GM19239 (cell line): ENCODE measurements around the gene CACNG4.

Experiments
- DNase-seq: peaks from one replicate; pipeline ENCODE4 v3.0.0; 2011; ENCODE audit warnings: low spot score; ENCODE audit not compliant: insufficient read length
- FAIRE-seq: peaks from 2 replicates; lab custom pipeline; 2011; peaks lifted over from hg19 to GRCh38; lab: Jason Lieb, UNC

The CACNG4 gene

GRCh38 chr17:66943484-66943883 lies 21.0 kb upstream of the CACNG4 start:
- FAIRE-seq (no peak), DNase-seq (no peak)

- FAIRE-seq (no peak), DNase-seq (no peak)
These were observed 20.0 kb upstream of the CACNG4 start for GRCh38 chr17:66944351-66945146.

- FAIRE-seq (no peak), DNase-seq (no peak)
These were observed 19.2 kb upstream of the CACNG4 start for GRCh38 chr17:66945147-66945835.

- FAIRE-seq (no peak), DNase-seq (no peak)
These were observed 18.3 kb upstream of the CACNG4 start for GRCh38 chr17:66946251-66946650.

- FAIRE-seq, result no peak
These were observed 17.2 kb upstream of the CACNG4 start for GRCh38 chr17:66947311-66947710.

GRCh38 chr17:66948061-66948750 lies 16.3 kb upstream of the CACNG4 start:
- FAIRE-seq, result no peak

More at GRCh38 chr17:66947311-66947710, 17.2 kb upstream of the CACNG4 start:
- no peak for DNase-seq

GRCh38 chr17:66949501-66949900 lies 15.0 kb upstream of the CACNG4 start:
- FAIRE-seq, result no peak
- no peak for DNase-seq

More at GRCh38 chr17:66948061-66948750, 16.3 kb upstream of the CACNG4 start:
- DNase-seq, result no peak

GRCh38 chr17:66950325-66950724 lies 14.2 kb upstream of the CACNG4 start:
- DNase-seq (no peak), FAIRE-seq (no peak)

GRCh38 chr17:66950886-66951604 lies 13.5 kb upstream of the CACNG4 start:
- no peak for FAIRE-seq

GRCh38 chr17:66951605-66951953 lies 12.9 kb upstream of the CACNG4 start:
- DNase-seq (no peak), FAIRE-seq (no peak)

More at GRCh38 chr17:66950886-66951604, 13.5 kb upstream of the CACNG4 start:
- DNase-seq, result no peak

- FAIRE-seq (no peak), DNase-seq (no peak)
These were observed 12.4 kb upstream of the CACNG4 start for GRCh38 chr17:66952031-66952524.

GRCh38 chr17:66952681-66953629 lies 11.6 kb upstream of the CACNG4 start:
- DNase-seq (no peak), FAIRE-seq (no peak)

- no peak for DNase-seq
- FAIRE-seq, result no peak
These were observed 10.9 kb upstream of the CACNG4 start for GRCh38 chr17:66953630-66954020.

- FAIRE-seq, result no peak
- DNase-seq, result no peak
These were observed 9.9 kb upstream of the CACNG4 start for GRCh38 chr17:66954632-66955031.

GRCh38 chr17:66955821-66956220 lies 8.7 kb upstream of the CACNG4 start:
- DNase-seq, result no peak

GRCh38 chr17:66956941-66957340 lies 7.6 kb upstream of the CACNG4 start:
- DNase-seq, result no peak
- FAIRE-seq, result no peak

More at GRCh38 chr17:66955821-66956220, 8.7 kb upstream of the CACNG4 start:
- no peak for FAIRE-seq

GRCh38 chr17:66957343-66957742 lies 7.2 kb upstream of the CACNG4 start:
- DNase-seq (no peak), FAIRE-seq (no peak)

GRCh38 chr17:66957951-66958579 lies 6.4 kb upstream of the CACNG4 start:
- FAIRE-seq (no peak), DNase-seq (no peak)
